HFF-Myc (cell line): ENCODE data around the gene LAG3.

Experiments used
- DNase-seq: peaks from one replicate; pipeline ENCODE4 v3.0.0-alpha.2; 2011; ENCODE audit warnings: low read depth; ENCODE audit errors: extremely low read depth
- H3K4me3 ChIP-seq: replicated peaks from 2 replicates; pipeline ENCODE4 v1.5.1; 2011; ENCODE audit warnings: low read depth, mild to moderate bottlenecking, control low read depth, low read length
- CTCF ChIP-seq: IDR thresholded peaks from 2 replicates; pipeline ENCODE4 v1.5.1; 2012; ENCODE audit warnings: mild to moderate bottlenecking, low read depth, low read length, control low read depth; ENCODE audit errors: missing control alignments

The LAG3 gene

DNA sequence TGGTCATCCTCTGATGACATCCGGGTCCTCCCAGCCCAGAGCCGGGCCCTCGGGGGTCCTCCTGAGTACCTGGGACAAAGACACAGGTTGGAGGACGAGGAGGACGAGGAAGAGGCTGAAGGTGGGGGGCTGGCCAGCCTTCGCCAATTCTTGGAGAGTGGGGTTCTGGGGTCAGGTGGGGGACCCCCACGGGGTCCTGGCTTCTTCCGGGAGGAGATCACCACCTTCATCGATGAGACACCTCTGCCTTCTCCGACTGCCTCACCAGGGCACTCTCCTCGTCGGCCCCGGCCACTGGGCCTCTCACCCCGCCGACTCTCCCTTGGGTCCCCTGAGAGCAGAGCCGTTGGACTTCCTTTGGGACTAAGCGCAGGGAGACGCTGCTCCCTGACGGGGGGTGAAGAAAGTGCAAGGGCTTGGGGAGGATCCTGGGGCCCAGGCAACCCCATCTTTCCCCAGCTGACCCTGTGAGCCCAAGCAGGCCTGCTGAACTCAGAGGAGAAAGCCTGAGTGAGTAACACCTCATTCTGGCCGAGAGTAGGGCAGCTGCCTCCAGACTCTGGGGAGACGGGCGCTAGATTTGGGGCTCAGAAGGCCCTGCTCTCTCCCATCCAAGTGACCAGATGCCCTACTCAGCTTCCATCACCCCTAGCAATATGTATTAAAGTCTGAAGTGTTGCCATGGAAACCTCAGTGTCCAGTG is 54.6 kb downstream of the LAG3 start:
- H3K4me3 ChIP-seq = peak overlapping the region; percentile 99
- no peak for TF ChIP-seq CTCF
- no peak for DNase-seq

GRCh38 chr12:6827437-6827911 is 55.2 kb downstream of the LAG3 start:
- peak overlapping the region; percentile 99 for H3K4me3 ChIP-seq
- TF ChIP-seq CTCF = no peak
- DNase-seq = peak; percentile 85
